Measurements from ENCODE around the gene RETREG3.
"Not testable (repeated sequence)": the region's sequence is repeated elsewhere in the genome, so short reads cannot be mapped to it uniquely, and the experiment has no call there.

Gene RETREG3

GRCh38 chr17:42548070-42548837 lies 60.9 kb downstream of the RETREG3 start:
- DNase-seq (ENCODE audit: low read depth) = no peak
- H3K4me3 ChIP-seq (ENCODE audit: low read length) = no peak overlapping the region
- no peak for TF ChIP-seq CTCF (conservative IDR thresholded peaks at IDR 0.05; ENCODE audit: low read length)

- no peak for DNase-seq (ENCODE audit: low read depth)
- no peak overlapping the region for H3K4me3 ChIP-seq (ENCODE audit: low read length)
- TF ChIP-seq CTCF (conservative IDR thresholded peaks at IDR 0.05; ENCODE audit: low read length) = no peak
These were observed 61.5 kb downstream of the RETREG3 start for GRCh38 chr17:42547698-42548069.

GRCh38 chr17:42547001-42547461 lies 62.1 kb downstream of the RETREG3 start:
- H3K4me3 ChIP-seq (ENCODE audit: low read length) = no peak overlapping the region
- no peak for TF ChIP-seq CTCF (conservative IDR thresholded peaks at IDR 0.05; ENCODE audit: low read length)
- no peak for DNase-seq (ENCODE audit: low read depth)

DNA sequence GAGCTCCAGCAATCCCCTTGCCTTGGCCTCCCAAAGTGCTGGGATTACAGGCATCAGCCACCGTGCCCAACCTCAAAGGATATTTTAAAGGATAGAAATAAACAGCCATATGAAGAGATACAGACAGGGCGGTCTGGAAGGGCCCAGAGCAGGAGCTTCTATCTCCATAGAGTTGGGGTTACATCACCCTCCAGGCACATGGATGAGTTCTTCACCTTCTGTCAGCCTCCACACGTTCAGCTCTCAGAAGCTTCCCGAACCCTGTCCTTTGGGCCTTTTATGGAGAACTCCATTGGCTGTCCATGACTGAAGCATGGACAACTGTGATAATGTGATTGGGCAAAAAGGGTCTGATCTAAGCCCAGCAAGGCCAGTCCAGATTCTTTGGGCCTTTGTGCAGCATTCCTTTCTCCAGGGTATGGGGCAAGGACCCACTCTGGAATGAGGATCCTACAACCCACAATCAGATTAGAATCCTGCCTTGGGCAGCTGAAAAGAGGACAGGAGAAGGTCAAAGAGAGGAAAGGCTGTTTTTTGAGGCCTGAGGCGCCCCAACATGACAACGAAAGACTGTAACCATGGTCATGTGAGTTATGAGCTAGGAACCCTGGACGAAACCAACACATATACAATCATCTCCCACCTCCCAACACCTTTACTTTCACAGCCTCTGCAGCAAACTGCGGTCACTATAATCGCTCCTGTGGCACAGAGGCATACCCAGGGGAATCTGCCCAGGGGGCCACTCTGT lies 63.2 kb downstream of the RETREG3 start:
- DNase-seq (ENCODE audit: low read depth); H3K4me3 ChIP-seq (ENCODE audit: low read length): not testable (repeated sequence)

DNA sequence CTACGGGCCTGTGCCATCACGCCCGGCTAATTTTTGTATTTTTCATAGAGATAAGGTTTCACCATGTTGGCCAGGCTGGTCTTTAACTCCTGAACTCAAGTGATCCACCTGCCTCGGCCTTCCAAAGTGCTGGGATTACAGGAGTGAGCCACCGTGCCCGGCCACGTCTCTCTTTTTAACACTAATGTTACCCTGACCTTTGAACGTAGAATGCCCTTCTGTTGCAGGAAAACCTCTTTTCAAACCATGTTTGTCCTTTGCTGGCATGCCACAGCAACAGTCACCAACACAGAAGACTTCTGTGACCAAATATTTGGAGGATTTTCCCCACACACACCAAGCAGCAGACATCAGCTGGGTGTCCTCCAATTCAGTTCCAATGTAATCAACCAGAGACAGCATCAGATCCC lies 64.3 kb downstream of the RETREG3 start:
- TF ChIP-seq CTCF (conservative IDR thresholded peaks at IDR 0.05; ENCODE audit: low read length) = no peak
- H3K4me3 ChIP-seq (ENCODE audit: low read length) = no peak overlapping the region
- no peak for DNase-seq (ENCODE audit: low read depth)

DNA sequence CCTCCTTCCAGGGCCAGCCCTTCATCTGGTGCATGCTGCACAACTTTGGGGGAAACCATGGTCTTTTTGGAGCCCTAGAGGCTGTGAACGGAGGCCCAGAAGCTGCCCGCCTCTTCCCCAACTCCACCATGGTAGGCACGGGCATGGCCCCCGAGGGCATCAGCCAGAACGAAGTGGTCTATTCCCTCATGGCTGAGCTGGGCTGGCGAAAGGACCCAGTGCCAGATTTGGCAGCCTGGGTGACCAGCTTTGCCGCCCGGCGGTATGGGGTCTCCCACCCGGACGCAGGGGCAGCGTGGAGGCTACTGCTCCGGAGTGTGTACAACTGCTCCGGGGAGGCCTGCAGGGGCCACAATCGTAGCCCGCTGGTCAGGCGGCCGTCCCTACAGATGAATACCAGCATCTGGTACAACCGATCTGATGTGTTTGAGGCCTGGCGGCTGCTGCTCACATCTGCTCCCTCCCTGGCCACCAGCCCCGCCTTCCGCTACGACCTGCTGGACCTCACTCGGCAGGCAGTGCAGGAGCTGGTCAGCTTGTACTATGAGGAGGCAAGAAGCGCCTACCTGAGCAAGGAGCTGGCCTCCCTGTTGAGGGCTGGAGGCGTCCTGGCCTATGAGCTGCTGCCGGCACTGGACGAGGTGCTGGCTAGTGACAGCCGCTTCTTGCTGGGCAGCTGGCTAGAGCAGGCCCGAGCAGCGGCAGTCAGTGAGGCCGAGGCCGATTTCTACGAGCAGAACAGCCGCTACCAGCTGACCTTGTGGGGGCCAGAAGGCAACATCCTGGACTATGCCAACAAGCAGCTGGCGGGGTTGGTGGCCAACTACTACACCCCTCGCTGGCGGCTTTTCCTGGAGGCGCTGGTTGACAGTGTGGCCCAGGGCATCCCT lies 65.7 kb downstream of the RETREG3 start:
- no peak for TF ChIP-seq CTCF (conservative IDR thresholded peaks at IDR 0.05; ENCODE audit: low read length)
- no peak overlapping the region for H3K4me3 ChIP-seq (ENCODE audit: low read length)
- no peak for DNase-seq (ENCODE audit: low read depth)
